Astrocyte of the cerebellum (primary cell): Measurements from ENCODE around the gene ZNF423.

ENCODE experiments used
- DNase-seq: peaks from one replicate; pipeline ENCODE4 v3.0.0-alpha.2; 2011; ENCODE audit warnings: low read depth
- H3K4me3 ChIP-seq: 2 replicates; pipeline ENCODE4 v1.5.1; 2011; ENCODE audit warnings: mild to moderate bottlenecking, low read depth, low read length, moderate library complexity
- CTCF ChIP-seq: IDR thresholded peaks from 2 replicates; pipeline ENCODE4 v1.5.1; 2012; ENCODE audit warnings: low read length, low read depth, moderate library complexity, mild to moderate bottlenecking; ENCODE audit errors: missing control alignments
- in situ Hi-C: cut with HindIII; loops from 2 replicates; pipeline ENCODE4 v1.10.0; 2017; ENCODE audit warnings: low sequenced_read_pairs

ZNF423 gene

GRCh38 chr16:49604602-49605001 lies 251.3 kb downstream of the ZNF423 start:
- no peak for DNase-seq
- no peak for TF ChIP-seq CTCF
- in situ Hi-C loops: loop anchor here (5.0 kb wide), 2 partner anchors 52 to 87 kb away; no protein-coding TSS in a partner anchor
- no peak overlapping the region for H3K4me3 ChIP-seq

- no peak for DNase-seq
- H3K4me3 ChIP-seq: no peak overlapping the region
- in situ Hi-C loops: loop anchor here (5.0 kb wide), 2 partner anchors 52 to 87 kb away; no protein-coding TSS in a partner anchor
- no peak for TF ChIP-seq CTCF
These were observed 252.0 kb downstream of the ZNF423 start for GRCh38 chr16:49603956-49604355.

- no peak for TF ChIP-seq CTCF
- DNase-seq: no peak
- in situ Hi-C loops: loop anchor here (5.0 kb wide), 2 partner anchors 51 to 86 kb away; no protein-coding TSS in a partner anchor
- H3K4me3 ChIP-seq: no peak overlapping the region
These were observed 253.0 kb downstream of the ZNF423 start for GRCh38 chr16:49602976-49603310.

GRCh38 chr16:49602201-49602975 lies 253.5 kb downstream of the ZNF423 start:
- TF ChIP-seq CTCF: no peak
- H3K4me3 ChIP-seq: no peak overlapping the region
- in situ Hi-C loops: loop anchor here (5.0 kb wide), 2 partner anchors 50 to 85 kb away; no protein-coding TSS in a partner anchor
- no peak for DNase-seq

GRCh38 chr16:49601576-49601975 lies 254.3 kb downstream of the ZNF423 start:
- in situ Hi-C loops: loop anchor here (5.0 kb wide), 2 partner anchors 49 to 84 kb away; no protein-coding TSS in a partner anchor
- no peak overlapping the region for H3K4me3 ChIP-seq
- no peak for DNase-seq

GRCh38 chr16:49600976-49601375 lies 254.9 kb downstream of the ZNF423 start:
- TF ChIP-seq CTCF: no peak
- no peak for DNase-seq
- H3K4me3 ChIP-seq: no peak overlapping the region
- in situ Hi-C loops: loop anchor here (5.0 kb wide), 2 partner anchors 49 to 84 kb away; no protein-coding TSS in a partner anchor

More at GRCh38 chr16:49601576-49601975, 254.3 kb downstream of the ZNF423 start:
- no peak for TF ChIP-seq CTCF
